Dermis microvascular lymphatic vessel endothelial cell (primary cell): ENCODE measurements around the gene TSG101. TPM values are rescaled to one million over a fixed set of nuclear protein-coding genes. Genes with fewer than 3 reads are reported as not detected.

Source experiments
- total RNA-seq: library from RNA; depleted of rRNA; stranded (reverse); fragments of >200 nt; gene quantifications from 2 replicates; pipeline ENCODE4 v1.2.1, GENCODE V29; 2014

TSG101 gene
- total RNA-seq, 1 donor from 2014 or later: 43.9 TPM

Other genes starting within 250 kb of the TSG101 start
- 18.0 and 19.0 TPM in 2 replicates for gene HPS5, start 204.8 kb downstream of the TSG101 start, total RNA-seq
- 42.4 and 60.3 TPM in 2 replicates for gene GTF2H1, start 204.4 kb downstream of the TSG101 start, total RNA-seq
- gene LDHA, start 132.4 kb downstream of the TSG101 start, total RNA-seq: 183 and 271 TPM in 2 replicates
- not detected in 2 replicates for gene LDHC, start 114.6 kb downstream of the TSG101 start, total RNA-seq
- not detected in 2 replicates for gene LDHAL6A, start 71.1 kb downstream of the TSG101 start, total RNA-seq
- 18.2 and 20.0 TPM in 2 replicates for gene UEVLD, start 61.8 kb upstream of the TSG101 start, total RNA-seq
- gene MISFA, start 72.8 kb upstream of the TSG101 start, total RNA-seq: 0.13 and 1.0 TPM in 2 replicates
- gene SPTY2D1, start 107.4 kb upstream of the TSG101 start, total RNA-seq: 8.3 and 9.7 TPM in 2 replicates
- gene TMEM86A, start 171.8 kb upstream of the TSG101 start, total RNA-seq: 1.9 and 6.8 TPM in 2 replicates
- 0.13 and 0.26 TPM in 2 replicates for gene IGSF22, start 199.2 kb upstream of the TSG101 start, total RNA-seq